Activated CD4-positive, alpha-beta T cell treated with anti-CD3 and anti-CD28 coated beads, Interleukin-2, amount 10 ng/mL, durations not matched to agents 7 days and 5 days (primary cell): ENCODE results near the gene CSTPP1. TPM values are rescaled to one million over a fixed set of nuclear protein-coding genes. Genes with fewer than 3 reads are reported as not detected.

Source experiments
- CTCF ChIA-PET: fragments of 350-600 bp; sonication (Branson Sonifier 250); formaldehyde crosslinking; loops from one replicate; lab custom pipeline; 2021; ENCODE audit warnings: antibody characterized with exemption; lab: Charles Lee
- POLR2A ChIA-PET: fragments of 350-600 bp; sonication (Branson Sonifier 250); formaldehyde crosslinking; loops from one replicate; lab custom pipeline; 2021; ENCODE audit warnings: antibody characterized with exemption; lab: Charles Lee
- DNase-seq: peaks from one replicate; pipeline ENCODE4 v3.0.0-alpha.2; 2020
- H3K27ac Mint-ChIP-seq: one replicate; pipeline ENCODE4 v1.8.0; 2021; ENCODE audit warnings: mild to moderate bottlenecking, moderate library complexity, mixed read lengths
- H3K27me3 Mint-ChIP-seq: one replicate; pipeline ENCODE4 v1.8.0; 2021; ENCODE audit warnings: mixed read lengths
- H3K36me3 Mint-ChIP-seq: one replicate; pipeline ENCODE4 v1.8.0; 2021; ENCODE audit warnings: low read depth, mixed read lengths
- H3K4me1 Mint-ChIP-seq: one replicate; pipeline ENCODE4 v1.8.0; 2021; ENCODE audit warnings: mixed read lengths
- H3K4me3 Mint-ChIP-seq: one replicate; pipeline ENCODE4 v1.8.0; 2021; ENCODE audit warnings: mild to moderate bottlenecking, moderate library complexity, mixed read lengths
- H3K9me3 Mint-ChIP-seq: one replicate; pipeline ENCODE4 v1.8.0; 2021; ENCODE audit warnings: mixed read lengths
- total RNA-seq, 2 experiments: library from RNA; stranded (reverse); gene quantifications; one replicate each; pipeline ENCODE4 v1.2.3, GENCODE V29; 2021

The CSTPP1 gene
- total RNA-seq, 2 experiments from 2014 or later: 18.2 to 18.9 TPM

- no peaks in the 10 kb centered on the region for H3K9me3 Mint-ChIP-seq
- ChIA-PET CTCF (interaction anchor here (0.6 kb wide), 1 partner anchor 13 kb away, joined by 3 read pairs; no protein-coding TSS in a partner anchor), POLR2A (interaction anchor here (0.8 kb wide), 1 partner anchor 892 kb away, joined by 4 read pairs; no protein-coding TSS in a partner anchor)
- no peak for DNase-seq
- H3K27me3 Mint-ChIP-seq: no peaks in the 10 kb centered on the region
- H3K36me3 Mint-ChIP-seq: peaks cover 2% of the 10 kb centered on the region
- peaks cover 12% of the 10 kb centered on the region for H3K4me1 Mint-ChIP-seq
- no peak overlapping the region for H3K27ac Mint-ChIP-seq
- H3K4me3 Mint-ChIP-seq: no peak overlapping the region
These were observed 68.1 kb downstream of the CSTPP1 start for GRCh38 chr11:47004595-47005033.

- no peak for DNase-seq
- Mint-ChIP-seq H3K27ac (no peak overlapping the region), H3K4me1 (peaks cover 10% of the 10 kb centered on the region), H3K27me3 (no peaks in the 10 kb centered on the region), H3K36me3 (peaks cover 2% of the 10 kb centered on the region), H3K4me3 (no peak overlapping the region), H3K9me3 (no peaks in the 10 kb centered on the region)
- CTCF ChIA-PET: interaction anchor here (1.4 kb wide), 1 partner anchor 68 kb away, joined by 3 read pairs; no protein-coding TSS in a partner anchor
- POLR2A ChIA-PET: no interaction called here
These were observed 68.9 kb downstream of the CSTPP1 start for GRCh38 chr11:47005441-47005840.

DNA sequence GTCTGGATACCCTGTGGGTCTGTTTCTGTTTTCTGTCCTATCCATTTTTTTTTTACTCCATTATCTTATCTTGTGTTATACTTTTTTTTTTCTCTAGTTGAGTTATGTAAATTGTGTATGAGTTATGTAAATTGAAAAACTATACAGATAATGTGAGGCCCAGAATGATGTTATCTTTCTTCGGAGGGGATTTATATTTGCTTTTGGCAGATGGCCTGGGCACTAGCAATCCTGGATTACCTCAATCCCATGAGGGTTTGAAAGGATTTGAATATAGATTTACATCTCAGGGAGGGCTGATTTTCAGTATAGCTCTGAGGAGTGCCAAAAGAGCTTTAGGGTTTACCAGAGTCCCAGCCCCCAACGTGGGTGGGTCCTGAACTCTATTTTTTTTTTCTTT lies 71.0 kb downstream of the CSTPP1 start:
- no peak overlapping the region for H3K27ac Mint-ChIP-seq
- H3K27me3 Mint-ChIP-seq: no peaks in the 10 kb centered on the region
- H3K4me3 Mint-ChIP-seq: no peak overlapping the region

DNA sequence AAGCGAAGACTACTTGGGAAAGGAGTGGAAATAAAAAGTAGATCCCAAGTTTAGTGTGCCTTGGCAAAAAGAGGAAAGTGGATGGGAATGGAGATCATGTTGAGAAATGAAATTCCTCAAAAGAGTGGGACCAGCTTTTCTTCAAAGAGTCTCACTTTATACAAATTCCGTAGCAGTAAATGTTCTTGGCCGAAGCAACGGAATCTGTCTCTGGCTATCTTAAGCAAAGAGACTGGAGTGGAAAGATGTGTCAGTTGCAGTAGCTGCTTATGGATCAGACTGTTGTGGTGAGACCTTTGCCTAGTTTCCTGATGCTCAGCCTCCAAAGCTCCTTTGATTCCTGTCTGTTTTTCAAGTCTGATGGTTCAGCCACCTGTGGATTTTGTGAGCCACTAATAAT lies 73.6 kb downstream of the CSTPP1 start:
- POLR2A ChIA-PET: no interaction called here
- CTCF ChIA-PET: no interaction called here
- H3K36me3 Mint-ChIP-seq: no peaks in the 10 kb centered on the region
- H3K4me3 Mint-ChIP-seq: no peak overlapping the region
- H3K9me3 Mint-ChIP-seq: no peaks in the 10 kb centered on the region
- DNase-seq: no peak
- H3K4me1 Mint-ChIP-seq: no peaks in the 10 kb centered on the region
- H3K27ac Mint-ChIP-seq: no peak overlapping the region
- no peaks in the 10 kb centered on the region for H3K27me3 Mint-ChIP-seq

More for the DNA sequence above, 71.0 kb downstream of the CSTPP1 start:
- CTCF ChIA-PET: interaction anchor here (1.0 kb wide), 1 partner anchor 123 kb away, joined by 3 read pairs; no protein-coding TSS in a partner anchor
- peaks cover 2% of the 10 kb centered on the region for H3K36me3 Mint-ChIP-seq
- no peaks in the 10 kb centered on the region for H3K9me3 Mint-ChIP-seq
- POLR2A ChIA-PET: no interaction called here
- peaks cover 10% of the 10 kb centered on the region for H3K4me1 Mint-ChIP-seq
- no peak for DNase-seq

DNA sequence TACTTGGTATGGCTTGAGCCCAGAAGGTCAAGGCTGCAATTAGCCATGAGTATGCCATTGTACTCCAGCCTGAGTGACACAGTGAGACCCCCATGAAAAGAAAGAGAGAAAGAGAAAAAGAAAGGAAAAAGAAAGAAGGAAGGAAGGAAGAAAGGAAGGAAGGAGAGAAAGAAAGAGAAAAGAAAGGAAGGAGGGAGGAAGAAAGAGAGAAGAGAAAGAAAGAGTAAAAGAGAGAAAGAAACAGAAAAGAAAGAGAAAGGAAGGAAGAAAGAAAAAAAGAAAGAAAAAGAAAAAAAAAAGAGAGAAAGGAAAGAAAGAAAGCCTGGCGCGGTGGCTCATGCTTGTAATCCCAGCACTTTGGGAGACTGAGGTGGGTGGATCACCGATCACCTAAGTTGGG lies 77.5 kb downstream of the CSTPP1 start:
- no peaks in the 10 kb centered on the region for H3K36me3 Mint-ChIP-seq
- H3K9me3 Mint-ChIP-seq: no peaks in the 10 kb centered on the region
- no peak overlapping the region for H3K27ac Mint-ChIP-seq
- DNase-seq: no peak
- ChIA-PET POLR2A (no interaction called here), CTCF (no interaction called here)
- H3K4me1 Mint-ChIP-seq: no peaks in the 10 kb centered on the region
- H3K27me3 Mint-ChIP-seq: no peaks in the 10 kb centered on the region
- no peak overlapping the region for H3K4me3 Mint-ChIP-seq

DNA sequence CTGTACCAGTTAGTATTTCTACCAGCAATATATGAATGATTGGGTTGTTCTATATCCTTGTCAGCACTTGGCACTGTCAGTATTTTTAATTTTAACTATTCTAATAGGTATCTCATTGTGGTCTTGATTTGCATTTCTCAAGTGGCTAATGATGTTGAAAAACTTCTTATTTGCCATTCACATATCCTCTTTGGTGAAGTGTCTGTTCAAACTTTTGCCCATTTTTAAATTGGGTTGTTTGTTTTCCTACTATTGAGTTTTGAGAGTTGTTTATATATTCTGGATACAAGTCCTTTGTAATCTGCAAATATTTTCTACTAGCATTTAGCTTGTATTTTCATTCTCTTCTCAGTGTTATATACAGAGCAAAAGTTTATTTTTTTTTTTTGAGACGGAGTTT lies 82.1 kb downstream of the CSTPP1 start:
- CTCF ChIA-PET: no interaction called here
- H3K9me3 Mint-ChIP-seq: no peaks in the 10 kb centered on the region
- H3K27ac Mint-ChIP-seq: no peak overlapping the region
- no peak for DNase-seq
- no peaks in the 10 kb centered on the region for H3K4me1 Mint-ChIP-seq
- no peak overlapping the region for H3K4me3 Mint-ChIP-seq
- POLR2A ChIA-PET: no interaction called here
- H3K27me3 Mint-ChIP-seq: no peaks in the 10 kb centered on the region
- H3K36me3 Mint-ChIP-seq: no peaks in the 10 kb centered on the region

GRCh38 chr11:47020793-47021526 lies 84.4 kb downstream of the CSTPP1 start:
- Mint-ChIP-seq H3K27ac (no peak overlapping the region), H3K4me1 (no peaks in the 10 kb centered on the region), H3K36me3 (no peaks in the 10 kb centered on the region), H3K9me3 (no peaks in the 10 kb centered on the region), H3K27me3 (no peaks in the 10 kb centered on the region), H3K4me3 (no peak overlapping the region)
- ChIA-PET POLR2A (interaction anchor here (0.6 kb wide), 1 partner anchor 11 kb away, joined by 5 read pairs; no protein-coding TSS in a partner anchor), CTCF (interaction anchor here (1.2 kb wide), 1 partner anchor 11 kb away, joined by 4 read pairs; no protein-coding TSS in a partner anchor)
- DNase-seq: no peak

- no peaks in the 10 kb centered on the region for H3K4me1 Mint-ChIP-seq
- H3K36me3 Mint-ChIP-seq: no peaks in the 10 kb centered on the region
- ChIA-PET CTCF (interaction anchor here (0.6 to 1.2 kb wide), 2 partner anchors 11 to 18 kb away, joined by 4 to 5 read pairs; no protein-coding TSS in a partner anchor), POLR2A (interaction anchor here (0.6 kb wide), 1 partner anchor 10 kb away, joined by 5 read pairs; no protein-coding TSS in a partner anchor)
- H3K27ac Mint-ChIP-seq: no peak overlapping the region
- no peaks in the 10 kb centered on the region for H3K27me3 Mint-ChIP-seq
- H3K4me3 Mint-ChIP-seq: no peak overlapping the region
- no peaks in the 10 kb centered on the region for H3K9me3 Mint-ChIP-seq
- DNase-seq: no peak
These were observed 84.9 kb downstream of the CSTPP1 start for GRCh38 chr11:47021527-47021818.

DNA sequence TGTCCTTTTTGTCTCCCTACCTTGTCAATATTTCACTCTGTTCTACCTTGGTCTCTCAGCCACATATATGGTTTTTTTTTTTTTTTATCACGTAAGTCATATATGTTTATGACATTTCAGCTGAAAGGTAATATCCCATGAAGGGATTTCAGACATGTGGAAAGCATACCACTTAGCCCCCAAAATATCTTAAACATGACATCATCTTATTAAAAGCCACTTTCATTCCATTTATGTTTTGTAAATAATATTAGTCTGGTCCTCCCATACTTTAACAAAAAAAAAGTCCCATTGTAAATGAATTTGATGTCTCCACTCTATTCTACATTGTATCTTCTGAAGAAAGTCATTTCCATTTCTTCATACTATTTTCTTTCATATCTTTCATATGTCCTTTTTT lies 85.4 kb downstream of the CSTPP1 start:
- H3K9me3 Mint-ChIP-seq: no peaks in the 10 kb centered on the region
- CTCF ChIA-PET: interaction anchor here (0.6 kb wide), 1 partner anchor 18 kb away, joined by 5 read pairs; no protein-coding TSS in a partner anchor
- H3K27me3 Mint-ChIP-seq: no peaks in the 10 kb centered on the region
- no peak overlapping the region for H3K4me3 Mint-ChIP-seq
- no peaks in the 10 kb centered on the region for H3K4me1 Mint-ChIP-seq
- POLR2A ChIA-PET: no interaction called here
- no peak for DNase-seq
- H3K36me3 Mint-ChIP-seq: no peaks in the 10 kb centered on the region
- no peak overlapping the region for H3K27ac Mint-ChIP-seq

- DNase-seq: no peak
- ChIA-PET POLR2A (no interaction called here), CTCF (interaction anchor here (1.6 kb wide), 1 partner anchor 22 kb away, joined by 3 read pairs; no protein-coding TSS in a partner anchor)
- no peak overlapping the region for H3K27ac Mint-ChIP-seq
- no peak overlapping the region for H3K4me3 Mint-ChIP-seq
- H3K36me3 Mint-ChIP-seq: peaks cover 2% of the 10 kb centered on the region
- H3K27me3 Mint-ChIP-seq: no peaks in the 10 kb centered on the region
- peaks cover 8% of the 10 kb centered on the region for H3K4me1 Mint-ChIP-seq
- no peaks in the 10 kb centered on the region for H3K9me3 Mint-ChIP-seq
These were observed 91.9 kb downstream of the CSTPP1 start for GRCh38 chr11:47028195-47029093.

DNA sequence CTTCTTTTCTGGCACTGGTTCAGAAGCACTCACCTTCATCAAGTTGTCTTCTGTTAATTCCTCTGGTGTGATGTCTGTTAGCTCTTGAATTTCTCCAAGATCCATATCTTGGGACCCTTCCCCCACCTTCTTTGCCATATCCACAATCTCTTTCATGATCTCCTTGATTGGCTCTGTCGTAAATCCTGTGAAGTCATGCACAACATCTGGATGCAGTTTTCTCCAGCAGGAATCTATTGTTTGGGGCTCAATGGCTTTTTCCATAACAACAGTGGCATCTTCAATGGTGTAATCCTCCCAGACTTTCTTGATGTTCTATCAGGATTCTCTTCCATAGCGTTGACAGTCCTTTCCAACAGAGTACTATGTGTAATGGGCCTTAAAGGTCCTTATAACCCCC lies 96.9 kb downstream of the CSTPP1 start:
- H3K9me3 Mint-ChIP-seq: no peaks in the 10 kb centered on the region
- H3K36me3 Mint-ChIP-seq: no peaks in the 10 kb centered on the region
- H3K4me1 Mint-ChIP-seq: peaks cover 2% of the 10 kb centered on the region
- CTCF ChIA-PET: no interaction called here
- no peaks in the 10 kb centered on the region for H3K27me3 Mint-ChIP-seq
- no peak overlapping the region for H3K27ac Mint-ChIP-seq
- no peak overlapping the region for H3K4me3 Mint-ChIP-seq
- no peak for DNase-seq
- POLR2A ChIA-PET: no interaction called here

DNA sequence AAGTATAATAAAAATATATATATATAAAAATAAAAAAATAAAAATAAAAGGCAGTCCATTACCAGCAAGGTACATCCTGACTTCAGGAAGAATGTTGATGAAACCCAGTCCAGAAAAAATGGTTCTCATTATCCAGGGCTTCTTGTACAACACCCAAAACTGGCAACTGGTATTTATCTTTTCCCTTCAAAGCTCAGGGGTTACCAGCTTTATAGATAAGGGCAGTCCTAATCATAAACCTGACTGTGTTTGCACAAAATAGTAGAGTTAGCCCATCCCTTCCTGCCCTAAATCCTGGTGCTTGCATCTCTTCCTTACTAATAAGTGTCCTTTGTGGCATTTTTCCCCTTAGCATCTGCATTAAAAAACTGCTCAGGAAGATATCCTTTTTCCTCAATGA lies 97.5 kb downstream of the CSTPP1 start:
- no peaks in the 10 kb centered on the region for H3K36me3 Mint-ChIP-seq
- ChIA-PET CTCF (interaction anchor here (0.5 kb wide), 1 partner anchor 410 kb away, joined by 4 read pairs; no protein-coding TSS in a partner anchor), POLR2A (no interaction called here)
- no peaks in the 10 kb centered on the region for H3K9me3 Mint-ChIP-seq
- no peaks in the 10 kb centered on the region for H3K27me3 Mint-ChIP-seq
- DNase-seq: no peak
- no peak overlapping the region for H3K27ac Mint-ChIP-seq
- no peaks in the 10 kb centered on the region for H3K4me1 Mint-ChIP-seq
- H3K4me3 Mint-ChIP-seq: no peak overlapping the region

GRCh38 chr11:47035108-47035507 lies 98.5 kb downstream of the CSTPP1 start:
- Mint-ChIP-seq H3K9me3 (no peaks in the 10 kb centered on the region), H3K27me3 (no peaks in the 10 kb centered on the region), H3K27ac (no peak overlapping the region), H3K36me3 (no peaks in the 10 kb centered on the region), H3K4me1 (no peaks in the 10 kb centered on the region), H3K4me3 (no peak overlapping the region)
- POLR2A ChIA-PET: no interaction called here
- DNase-seq: no peak
- CTCF ChIA-PET: no interaction called here
